ENCODE results near the gene GRB7. TPM values are rescaled to one million over a fixed set of nuclear protein-coding genes. Genes with fewer than 3 reads are reported as not detected.
A peak's percentile ranks its signal among the peaks of the same experiment; 100 is the strongest.

Gene GRB7
- polyA plus RNA-seq, 2 of the 4 experiments (the other 2 are of a cell fraction) = 5.9 to 10.1 TPM

DNA sequence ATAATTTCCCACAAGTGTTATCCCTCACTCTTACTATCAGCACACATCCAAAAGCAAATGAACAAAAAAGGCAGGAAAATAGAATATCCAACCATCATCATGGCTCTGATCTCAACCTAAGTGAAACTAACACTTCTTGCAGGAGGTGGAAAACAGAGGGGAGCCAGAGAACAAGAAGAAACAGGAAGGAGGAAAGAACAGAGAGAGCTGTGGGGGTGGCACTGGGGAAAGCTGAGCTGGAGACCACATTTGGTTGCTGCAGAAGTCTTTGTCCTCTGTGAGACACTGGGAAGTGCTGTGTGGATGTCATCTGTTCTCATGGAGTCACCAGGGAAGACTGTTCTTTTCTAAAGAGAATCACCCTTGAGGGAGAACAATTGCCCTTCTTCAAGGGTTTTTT lies 34.7 kb downstream of the GRB7 start (continued):
- TF ChIP-seq EHF (CRISPR knock-in tag; IDR thresholded peaks at IDR 0.05) = no peak

DNA sequence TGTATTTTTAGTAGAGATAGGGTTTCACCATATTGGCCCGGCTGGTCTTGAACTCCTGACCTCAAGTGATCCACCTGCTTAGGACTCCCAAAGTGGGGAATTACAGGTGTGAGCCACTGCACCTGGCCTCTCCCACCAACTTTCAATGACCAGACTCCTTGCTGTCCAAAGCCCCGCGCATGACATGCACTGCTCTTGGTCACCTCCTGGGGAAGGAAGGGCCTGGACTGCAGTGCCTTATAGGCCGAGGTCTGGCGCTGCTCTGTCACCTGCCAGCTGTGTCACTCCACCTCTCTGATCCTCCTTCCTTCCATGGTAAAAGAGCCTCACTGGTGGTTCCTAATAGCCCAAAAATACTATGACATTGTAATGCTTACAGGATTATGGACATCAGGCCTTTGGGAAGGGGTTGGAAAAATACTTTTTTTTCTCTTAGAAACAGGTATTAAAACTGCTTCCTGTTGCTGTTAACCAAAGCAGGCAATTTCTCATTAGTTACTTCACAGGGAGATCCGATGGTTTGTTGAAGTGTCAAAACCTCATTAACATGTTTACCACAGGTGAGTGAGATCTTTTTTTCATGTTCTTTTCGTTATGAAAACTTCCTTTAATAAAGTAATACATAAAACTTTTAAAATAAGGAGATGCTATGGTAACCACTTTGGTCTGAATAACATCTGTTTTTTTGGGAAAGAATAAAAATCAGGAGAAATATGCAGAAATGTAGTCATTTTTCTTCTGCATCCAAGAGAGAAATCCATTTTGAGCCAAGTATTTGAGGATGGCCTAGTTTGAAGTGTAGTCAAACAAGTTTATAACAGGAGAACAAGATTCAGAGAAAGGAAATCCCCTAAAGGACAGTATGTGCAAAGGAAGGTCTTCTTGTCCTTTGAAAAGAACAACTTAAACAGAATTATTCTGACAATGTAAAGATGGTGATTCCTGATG lies 35.5 kb downstream of the GRB7 start:
- no peak overlapping the region for H3K4me3 ChIP-seq
- H3K4me1 ChIP-seq = no peaks in the 10 kb centered on the region
- FAIRE-seq (peak; percentile 18), ATAC-seq (no peak), DNase-seq (ENCODE audit: low read depth in 1 of 2, low spot score in 1 of 2) (no peak)
- no peaks in the 10 kb centered on the region for H3K9me3 ChIP-seq
- no peak overlapping the region for H3K4me2 ChIP-seq
- H3K27ac ChIP-seq = no peak overlapping the region
- TF ChIP-seq ZFP36 (IDR thresholded peaks at IDR 0.05; ENCODE audit: borderline replicate concordance, partially characterized antibody) (no peak), CBX2 (IDR thresholded peaks at IDR 0.05; ENCODE audit: borderline replicate concordance, low read depth) (no peak), HOXB13 (CRISPR knock-in tag; IDR thresholded peaks at IDR 0.05; ENCODE audit: low read depth) (no peak), ZC3H11A (IDR thresholded peaks at IDR 0.05) (no peak), FOSL2 (IDR thresholded peaks at IDR 0.05) (no peak), FOSL2 (CRISPR knock-in tag; IDR thresholded peaks at IDR 0.05) (no peak), RNF2 (IDR thresholded peaks at IDR 0.05; ENCODE audit: borderline replicate concordance, low read depth) (no peak), ESRRA (IDR thresholded peaks at IDR 0.05; ENCODE audit: borderline replicate concordance, low read length) (no peak), GATA3 (IDR thresholded peaks at IDR 0.05; ENCODE audit: borderline replicate concordance) (no peak), MYC (IDR thresholded peaks at IDR 0.05; ENCODE audit: borderline replicate concordance, low read length) (no peak)
- TF ChIP-seq, protein P1, sequence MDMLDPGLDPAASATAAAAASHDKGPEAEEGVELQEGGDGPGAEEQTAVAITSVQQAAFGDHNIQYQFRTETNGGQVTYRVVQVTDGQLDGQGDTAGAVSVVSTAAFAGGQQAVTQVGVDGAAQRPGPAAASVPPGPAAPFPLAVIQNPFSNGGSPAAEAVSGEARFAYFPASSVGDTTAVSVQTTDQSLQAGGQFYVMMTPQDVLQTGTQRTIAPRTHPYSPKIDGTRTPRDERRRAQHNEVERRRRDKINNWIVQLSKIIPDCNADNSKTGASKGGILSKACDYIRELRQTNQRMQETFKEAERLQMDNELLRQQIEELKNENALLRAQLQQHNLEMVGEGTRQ (IDR thresholded peaks at IDR 0.05) = no peak
- CTCF ChIA-PET = interaction anchor here (0.6 to 1.4 kb wide), 2 partner anchors 12 to 32 kb away, joined by 3 to 4 read pairs; no protein-coding TSS in a partner anchor
- 71% methylated on average over 7 of the region's 7 CpGs for WGBS (ENCODE audit: missing lambda C conversion rate)
- POLR2A ChIA-PET = no interaction called here

DNA sequence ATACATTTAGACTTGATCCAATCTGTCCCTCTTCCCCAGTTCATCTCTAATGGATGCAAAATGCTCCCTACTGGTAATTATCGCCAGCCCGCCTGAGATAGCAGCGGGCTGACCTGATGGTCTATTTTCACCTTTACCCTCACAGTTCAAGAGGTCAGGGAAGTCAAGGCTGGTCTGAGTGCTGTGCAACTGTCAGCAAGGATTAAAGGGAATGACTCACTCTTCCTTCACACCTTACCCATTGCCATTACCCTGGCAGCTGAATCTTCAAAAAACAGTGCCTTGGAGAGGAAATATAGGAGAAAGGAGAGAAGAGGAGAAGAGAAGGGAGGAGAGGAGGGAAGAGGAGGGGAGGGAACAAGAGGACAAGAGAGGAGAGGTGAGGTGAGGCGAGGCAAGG lies 36.3 kb downstream of the GRB7 start:
- ATAC-seq (no peak), FAIRE-seq (no peak), DNase-seq (ENCODE audit: low read depth in 1 of 2, low spot score in 1 of 2) (no peak)
- Histone ChIP-seq H3K4me2 (no peak overlapping the region), H3K4me1 (no peaks in the 10 kb centered on the region), H3K4me3 (no peak overlapping the region), H3K27ac (no peak overlapping the region), H3K9me3 (no peaks in the 10 kb centered on the region)
- ChIA-PET CTCF (no interaction called here), POLR2A (no interaction called here)
- TF ChIP-seq SMC3 (IDR thresholded peaks at IDR 0.05) (no peak), NR3C1 (IDR thresholded peaks at IDR 0.05) (no peak), TFCP2L1 (CRISPR knock-in tag; IDR thresholded peaks at IDR 0.05) (no peak), CHD2 (IDR thresholded peaks at IDR 0.05; ENCODE audit: low read length, partially characterized antibody) (no peak), MYC (IDR thresholded peaks at IDR 0.05; ENCODE audit: borderline replicate concordance, low read length) (no peak), EHMT2 (IDR thresholded peaks at IDR 0.05; ENCODE audit: low read depth) (no peak), HDAC2 (IDR thresholded peaks at IDR 0.05) (no peak), JUN (IDR thresholded peaks at IDR 0.05) (no peak), CHD4 (IDR thresholded peaks at IDR 0.05; ENCODE audit: borderline replicate concordance) (no peak), ESRRA (IDR thresholded peaks at IDR 0.05; ENCODE audit: borderline replicate concordance, low read length) (no peak), RFX5 (IDR thresholded peaks at IDR 0.05) (no peak), ZFP36 (IDR thresholded peaks at IDR 0.05; ENCODE audit: borderline replicate concordance, partially characterized antibody) (no peak), HOXA7 (CRISPR knock-in tag; IDR thresholded peaks at IDR 0.05) (no peak), CEBPB (IDR thresholded peaks at IDR 0.05) (no peak), MAZ (IDR thresholded peaks at IDR 0.05; ENCODE audit: borderline replicate concordance, low read depth, low read length) (no peak), KDM1A (IDR thresholded peaks at IDR 0.05; ENCODE audit: low read depth) (no peak), TP53 (CRISPR knock-in tag; IDR thresholded peaks at IDR 0.05) (no peak)
- TF ChIP-seq, protein P2, sequence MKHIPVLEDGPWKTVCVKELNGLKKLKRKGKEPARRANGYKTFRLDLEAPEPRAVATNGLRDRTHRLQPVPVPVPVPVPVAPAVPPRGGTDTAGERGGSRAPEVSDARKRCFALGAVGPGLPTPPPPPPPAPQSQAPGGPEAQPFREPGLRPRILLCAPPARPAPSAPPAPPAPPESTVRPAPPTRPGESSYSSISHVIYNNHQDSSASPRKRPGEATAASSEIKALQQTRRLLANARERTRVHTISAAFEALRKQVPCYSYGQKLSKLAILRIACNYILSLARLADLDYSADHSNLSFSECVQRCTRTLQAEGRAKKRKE (CRISPR knock-in tag; IDR thresholded peaks at IDR 0.05; ENCODE audit: low read depth) = no peak
- WGBS (ENCODE audit: missing lambda C conversion rate) = 63% methylated on average over 4 of the region's 4 CpGs

Data from A549 (cell line).